ENCODE results near the gene MARCHF9. TPM values are rescaled to one million over a fixed set of nuclear protein-coding genes. Genes with fewer than 3 reads are reported as not detected.
A peak's percentile ranks its signal among the peaks of the same experiment; 100 is the strongest.

Gene MARCHF9
- total RNA-seq, 2 experiments from 2014 or later: 29.2 to 31.4 TPM

DNA sequence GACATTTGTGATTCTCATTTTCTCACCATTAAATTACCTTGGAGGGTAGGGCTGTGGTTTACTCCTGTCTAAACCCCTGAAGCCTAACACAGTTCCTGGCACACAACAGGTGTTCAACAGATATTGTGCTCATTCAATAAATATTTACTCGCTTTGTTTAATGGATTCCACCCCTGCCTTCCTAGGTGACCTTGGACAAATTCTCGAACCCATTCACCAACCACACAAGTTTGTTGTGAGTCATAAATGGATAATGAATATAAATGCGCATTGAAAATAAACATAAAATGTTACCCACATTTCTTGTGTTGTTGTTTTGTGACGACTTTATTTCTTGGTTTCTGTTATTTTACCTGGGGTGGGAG is 27.3 kb downstream of the MARCHF9 start:
- H3K4me1 Mint-ChIP-seq: peaks cover 47% of the 10 kb centered on the region
- ChIA-PET POLR2A (interaction anchor here (0.9 to 2.4 kb wide), 13 partner anchors 10 to 159 kb away, joined by 4 to 15 read pairs (median 5); partner anchors contain the start of genes ATP23, CTDSP2, CYP27B1 and EEF1AKMT3), CTCF (interaction anchor here (0.9 to 2.8 kb wide), 12 partner anchors 10 to 126 kb away, joined by 4 to 32 read pairs (median 7); partner anchors contain the start of genes CYP27B1, EEF1AKMT3 and METTL1)
- H3K9me3 Mint-ChIP-seq: no peaks in the 10 kb centered on the region
- no peaks in the 10 kb centered on the region for H3K27me3 Mint-ChIP-seq
- peak overlapping the region; percentile 87 for H3K27ac Mint-ChIP-seq
- DNase-seq: no peak
- H3K4me3 Mint-ChIP-seq: peak overlapping the region; percentile 99
- H3K36me3 Mint-ChIP-seq (ENCODE audit: low read depth): peaks cover 33% of the 10 kb centered on the region

DNA sequence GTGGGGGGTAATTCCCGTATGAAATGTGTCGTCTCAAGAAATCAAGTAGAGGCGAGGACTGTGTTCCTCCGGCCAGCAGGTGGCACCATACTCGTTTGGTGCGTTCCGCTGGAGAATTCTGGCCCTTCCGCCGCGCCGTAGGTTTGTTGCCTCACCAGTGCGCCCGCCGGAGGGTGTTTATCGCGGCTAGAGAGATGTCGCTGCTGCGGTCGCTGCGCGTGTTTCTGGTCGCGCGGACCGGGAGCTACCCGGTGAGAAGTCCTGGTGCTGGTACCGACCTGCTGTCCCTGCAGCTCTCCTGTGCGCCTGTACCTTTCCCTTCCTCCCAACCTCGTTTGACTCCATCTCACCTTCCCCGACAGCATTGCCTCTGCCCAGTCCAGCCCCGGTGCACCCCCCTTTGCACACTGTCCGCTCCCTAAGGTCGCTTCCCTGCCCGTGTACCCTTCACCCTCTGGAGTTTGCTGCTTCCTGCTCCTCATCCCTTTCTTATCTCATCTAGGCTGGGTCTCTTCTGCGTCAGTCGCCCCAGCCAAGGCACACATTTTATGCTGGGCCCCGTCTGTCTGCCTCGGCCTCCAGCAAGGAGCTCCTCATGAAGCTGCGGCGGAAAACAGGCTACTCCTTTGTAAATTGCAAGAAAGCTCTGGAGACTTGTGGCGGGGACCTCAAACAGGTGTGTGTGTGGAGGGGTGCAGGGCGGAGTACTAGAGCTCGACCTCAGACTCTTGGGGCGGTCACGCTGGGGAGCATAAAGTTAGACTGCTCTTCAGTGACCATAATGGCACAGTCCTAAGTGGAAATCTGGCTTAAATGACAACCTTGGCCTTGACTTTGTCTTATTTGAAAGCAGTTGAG is 27.9 kb downstream of the MARCHF9 start, which contains the start of gene TSFM:
Gene TSFM (plus strand): TSS at position 180 of the 858 bp plus-strand sequence. CDS start 15 bp downstream, at position 195.
- Mint-ChIP-seq H3K4me3 (peak within 1 kb of the TSS; percentile 99), H3K9me3 (no peaks in the 10 kb centered on the region), H3K4me1 (peaks cover 47% of the 10 kb centered on the region), H3K27me3 (no peaks in the 10 kb centered on the region), H3K36me3 (ENCODE audit: low read depth) (peaks cover 38% of the 10 kb centered on the region), H3K27ac (peak within 1 kb of the TSS; percentile 87)
- CTCF ChIA-PET: interaction anchor here (0.7 to 2.8 kb wide), 20 partner anchors 9 to 154 kb away, joined by 3 to 32 read pairs (median 6); partner anchors contain the start of genes CTDSP2, CYP27B1, EEF1AKMT3 and METTL1
- DNase-seq: peak; percentile 97
- POLR2A ChIA-PET: interaction anchor here (0.7 to 2.4 kb wide), 20 partner anchors 9 to 304 kb away, joined by 3 to 15 read pairs (median 5); partner anchors contain the start of genes ATP23, CTDSP2, CYP27B1 and EEF1AKMT3

- Mint-ChIP-seq H3K36me3 (ENCODE audit: low read depth) (peaks cover 40% of the 10 kb centered on the region), H3K4me3 (peak overlapping the region; percentile 99), H3K27me3 (no peaks in the 10 kb centered on the region), H3K4me1 (peaks cover 46% of the 10 kb centered on the region), H3K9me3 (no peaks in the 10 kb centered on the region), H3K27ac (peak overlapping the region; percentile 87)
- no peak for DNase-seq
- ChIA-PET CTCF (interaction anchor here (0.9 to 2.8 kb wide), 16 partner anchors 9 to 154 kb away, joined by 3 to 32 read pairs (median 7); partner anchors contain the start of genes CTDSP2, CYP27B1, EEF1AKMT3 and METTL1), POLR2A (interaction anchor here (0.7 to 2.4 kb wide), 20 partner anchors 10 to 304 kb away, joined by 3 to 15 read pairs (median 5); partner anchors contain the start of genes ATP23, CTDSP2, CYP27B1 and EEF1AKMT3)
These were observed 28.5 kb downstream of the MARCHF9 start for GRCh38 chr12:57783466-57783801.

DNA sequence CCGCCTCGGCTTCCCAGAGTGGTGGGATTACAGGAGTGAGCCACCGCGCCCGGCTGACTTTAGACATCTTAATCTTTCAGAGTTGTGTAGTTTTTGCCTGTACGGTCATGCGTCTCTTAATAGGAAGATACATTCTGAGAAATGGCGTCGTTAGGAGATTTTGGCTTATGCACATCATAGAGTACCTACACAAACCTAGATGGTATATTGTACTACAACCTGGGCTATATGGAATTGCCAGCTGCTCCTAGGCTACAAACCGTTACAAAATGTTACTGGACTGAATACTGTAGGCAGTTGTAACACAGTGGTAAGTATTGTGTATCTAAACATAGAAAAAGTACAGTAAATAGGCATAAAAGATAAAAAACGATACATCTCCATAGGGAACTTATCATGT is 29.0 kb downstream of the MARCHF9 start:
- peaks cover 43% of the 10 kb centered on the region for H3K4me1 Mint-ChIP-seq
- H3K4me3 Mint-ChIP-seq: peak overlapping the region; percentile 70
- POLR2A ChIA-PET: interaction anchor here (1.1 to 2.4 kb wide), 8 partner anchors 12 to 120 kb away, joined by 3 to 15 read pairs (median 7); partner anchors contain the start of genes CTDSP2, CYP27B1, EEF1AKMT3 and METTL1
- H3K27ac Mint-ChIP-seq: peak overlapping the region; percentile 2
- no peaks in the 10 kb centered on the region for H3K9me3 Mint-ChIP-seq
- H3K36me3 Mint-ChIP-seq (ENCODE audit: low read depth): peaks cover 42% of the 10 kb centered on the region
- no peaks in the 10 kb centered on the region for H3K27me3 Mint-ChIP-seq
- DNase-seq: no peak
- CTCF ChIA-PET: interaction anchor here (1.2 to 1.5 kb wide), 5 partner anchors 12 to 153 kb away, joined by 3 to 15 read pairs (median 6); partner anchors contain the start of genes EEF1AKMT3 and METTL1

- H3K27me3 Mint-ChIP-seq: no peaks in the 10 kb centered on the region
- no peak overlapping the region for H3K4me3 Mint-ChIP-seq
- DNase-seq: no peak
- no peaks in the 10 kb centered on the region for H3K9me3 Mint-ChIP-seq
- no peak overlapping the region for H3K27ac Mint-ChIP-seq
- H3K4me1 Mint-ChIP-seq: peaks cover 7% of the 10 kb centered on the region
- ChIA-PET CTCF (interaction anchor here (0.8 to 1.7 kb wide), 5 partner anchors 8 to 37 kb away, joined by 4 to 9 read pairs (median 5); partner anchors contain the start of gene TSFM), POLR2A (interaction anchor here (0.8 to 2.6 kb wide), 2 partner anchors 8 to 11 kb away, joined by 3 to 11 read pairs; partner anchors contain the start of gene TSFM)
- H3K36me3 Mint-ChIP-seq (ENCODE audit: low read depth): peaks cover 39% of the 10 kb centered on the region
These were observed 39.0 kb downstream of the MARCHF9 start for GRCh38 chr12:57793920-57794319.

GRCh38 chr12:57795354-57795753 is 40.5 kb downstream of the MARCHF9 start:
- H3K36me3 Mint-ChIP-seq (ENCODE audit: low read depth): peaks cover 37% of the 10 kb centered on the region
- H3K9me3 Mint-ChIP-seq: no peaks in the 10 kb centered on the region
- ChIA-PET CTCF (no interaction called here), POLR2A (no interaction called here)
- no peaks in the 10 kb centered on the region for H3K27me3 Mint-ChIP-seq
- H3K27ac Mint-ChIP-seq: no peak overlapping the region
- DNase-seq: no peak
- peaks cover 7% of the 10 kb centered on the region for H3K4me1 Mint-ChIP-seq
- H3K4me3 Mint-ChIP-seq: no peak overlapping the region

- DNase-seq: no peak
- Mint-ChIP-seq H3K27ac (no peak overlapping the region), H3K4me1 (peaks cover 7% of the 10 kb centered on the region), H3K27me3 (no peaks in the 10 kb centered on the region), H3K36me3 (ENCODE audit: low read depth) (peaks cover 36% of the 10 kb centered on the region), H3K9me3 (no peaks in the 10 kb centered on the region), H3K4me3 (no peak overlapping the region)
- ChIA-PET POLR2A (interaction anchor here (1.6 kb wide), 1 partner anchor 21 kb away, joined by 3 read pairs; the partner anchor contains the start of gene AVIL), CTCF (interaction anchor here (2.8 kb wide), 1 partner anchor 14 kb away, joined by 8 read pairs; the partner anchor contains the start of gene TSFM)
These were observed 42.1 kb downstream of the MARCHF9 start for GRCh38 chr12:57796996-57797395.

DNA sequence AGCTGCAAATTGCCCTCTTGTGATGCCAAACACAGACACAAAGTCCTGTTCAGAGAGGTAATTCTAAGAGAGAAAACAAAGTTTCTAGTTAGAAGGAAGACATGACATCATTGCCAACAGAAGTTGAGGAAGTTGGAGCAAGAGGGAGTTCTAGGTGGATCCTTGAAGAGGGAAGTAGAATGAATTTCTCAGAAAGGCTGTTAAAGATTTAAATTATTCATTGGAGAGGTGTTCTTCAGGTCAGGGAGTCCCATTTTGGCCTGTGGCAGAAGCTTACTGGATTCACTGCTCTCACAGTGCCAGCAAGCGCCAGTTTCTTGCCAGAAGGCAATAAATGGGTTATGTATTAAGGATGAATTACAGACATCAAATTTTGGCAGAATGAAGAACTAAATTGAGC is 43.0 kb downstream of the MARCHF9 start:
- H3K4me3 Mint-ChIP-seq: no peak overlapping the region
- H3K9me3 Mint-ChIP-seq: no peaks in the 10 kb centered on the region
- peaks cover 7% of the 10 kb centered on the region for H3K4me1 Mint-ChIP-seq
- H3K27ac Mint-ChIP-seq: no peak overlapping the region
- ChIA-PET POLR2A (interaction anchor here (1.1 kb wide), 1 partner anchor 101 kb away, joined by 3 read pairs; no protein-coding TSS in a partner anchor), CTCF (interaction anchor here (2.4 to 2.8 kb wide), 2 partner anchors 15 to 107 kb away, joined by 7 to 8 read pairs; partner anchors contain the start of gene TSFM)
- H3K36me3 Mint-ChIP-seq (ENCODE audit: low read depth): peaks cover 33% of the 10 kb centered on the region
- no peak for DNase-seq
- H3K27me3 Mint-ChIP-seq: no peaks in the 10 kb centered on the region

GRCh38 chr12:57800965-57801364 is 46.1 kb downstream of the MARCHF9 start:
- Mint-ChIP-seq H3K9me3 (no peaks in the 10 kb centered on the region), H3K27ac (no peak overlapping the region), H3K4me1 (no peaks in the 10 kb centered on the region), H3K4me3 (no peak overlapping the region), H3K36me3 (ENCODE audit: low read depth) (peaks cover 25% of the 10 kb centered on the region), H3K27me3 (no peaks in the 10 kb centered on the region)
- CTCF ChIA-PET: interaction anchor here (2.3 kb wide), 1 partner anchor 29 kb away, joined by 9 read pairs; no protein-coding TSS in a partner anchor
- POLR2A ChIA-PET: no interaction called here
- no peak for DNase-seq

GRCh38 chr12:57802607-57803006 is 47.7 kb downstream of the MARCHF9 start:
- POLR2A ChIA-PET: interaction anchor here (0.7 to 1.9 kb wide), 5 partner anchors 9 to 102 kb away, joined by 3 to 6 read pairs (median 4); partner anchors contain the start of gene TSFM
- Mint-ChIP-seq H3K36me3 (ENCODE audit: low read depth) (peaks cover 13% of the 10 kb centered on the region), H3K4me1 (no peaks in the 10 kb centered on the region), H3K9me3 (no peaks in the 10 kb centered on the region), H3K27ac (no peak overlapping the region), H3K27me3 (no peaks in the 10 kb centered on the region), H3K4me3 (no peak overlapping the region)
- DNase-seq: no peak
- CTCF ChIA-PET: interaction anchor here (0.7 to 4.0 kb wide), 22 partner anchors 8 to 129 kb away, joined by 3 to 55 read pairs (median 4); partner anchors contain the start of genes AVIL and TSFM

DNA sequence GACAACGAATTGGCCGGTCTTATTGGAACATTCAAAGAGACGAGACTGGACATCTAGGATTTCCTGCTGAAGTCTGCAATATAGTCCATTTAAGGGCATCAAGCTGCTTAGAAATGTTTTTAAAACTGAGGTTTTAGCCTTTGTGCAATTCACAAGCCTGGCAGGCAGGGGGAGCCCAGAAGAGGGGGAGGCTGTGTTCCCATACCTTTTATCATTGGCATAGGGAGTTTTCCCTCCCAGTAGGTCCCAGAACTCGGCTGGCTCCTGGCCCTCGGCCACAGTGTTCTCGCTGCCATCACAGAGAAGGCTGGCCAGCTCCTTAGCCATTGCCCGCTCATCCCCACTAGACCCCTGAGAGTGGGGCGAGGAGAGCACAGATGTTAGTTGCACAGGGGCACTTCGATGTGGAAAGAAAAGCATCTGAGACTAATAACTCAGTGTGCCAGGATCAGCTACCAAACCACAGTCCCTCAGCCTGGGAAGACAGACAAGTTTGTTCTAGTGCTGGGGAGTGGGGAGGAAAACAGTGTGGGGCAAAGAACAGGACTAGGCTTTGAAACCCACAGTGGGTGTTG is 48.5 kb downstream of the MARCHF9 start:
- ChIA-PET POLR2A (interaction anchor here (0.9 to 1.9 kb wide), 3 partner anchors 40 to 102 kb away, joined by 3 to 6 read pairs (median 4); no protein-coding TSS in a partner anchor), CTCF (interaction anchor here (0.7 to 4.0 kb wide), 20 partner anchors 9 to 128 kb away, joined by 3 to 55 read pairs (median 5); partner anchors contain the start of genes AVIL and TSFM)
- H3K4me1 Mint-ChIP-seq: no peaks in the 10 kb centered on the region
- H3K27ac Mint-ChIP-seq: no peak overlapping the region
- peak; percentile 30 for DNase-seq
- no peak overlapping the region for H3K4me3 Mint-ChIP-seq
- peaks cover 10% of the 10 kb centered on the region for H3K36me3 Mint-ChIP-seq (ENCODE audit: low read depth)
- H3K27me3 Mint-ChIP-seq: no peaks in the 10 kb centered on the region
- no peaks in the 10 kb centered on the region for H3K9me3 Mint-ChIP-seq

- H3K36me3 Mint-ChIP-seq (ENCODE audit: low read depth): peaks cover 3% of the 10 kb centered on the region
- ChIA-PET POLR2A (no interaction called here), CTCF (interaction anchor here (1.6 kb wide), 1 partner anchor 99 kb away, joined by 6 read pairs; no protein-coding TSS in a partner anchor)
- no peak for DNase-seq
- no peaks in the 10 kb centered on the region for H3K27me3 Mint-ChIP-seq
- no peaks in the 10 kb centered on the region for H3K4me1 Mint-ChIP-seq
- no peak overlapping the region for H3K27ac Mint-ChIP-seq
- no peaks in the 10 kb centered on the region for H3K9me3 Mint-ChIP-seq
- no peak overlapping the region for H3K4me3 Mint-ChIP-seq
These were observed 51.8 kb downstream of the MARCHF9 start for GRCh38 chr12:57806677-57807076.
